NCI-H2196 (cell line): Measurements from ENCODE around the gene GALNT17.
"Not testable (repeated sequence)": the region's sequence is repeated elsewhere in the genome, so short reads cannot be mapped to it uniquely, and the experiment has no call there.

ENCODE experiments used
- DNase-seq: peaks from one replicate; lab custom pipeline; 2025; ENCODE audit not compliant: unreplicated experiment; lab: John Stamatoyannopoulos, UW

GALNT17 gene

DNA sequence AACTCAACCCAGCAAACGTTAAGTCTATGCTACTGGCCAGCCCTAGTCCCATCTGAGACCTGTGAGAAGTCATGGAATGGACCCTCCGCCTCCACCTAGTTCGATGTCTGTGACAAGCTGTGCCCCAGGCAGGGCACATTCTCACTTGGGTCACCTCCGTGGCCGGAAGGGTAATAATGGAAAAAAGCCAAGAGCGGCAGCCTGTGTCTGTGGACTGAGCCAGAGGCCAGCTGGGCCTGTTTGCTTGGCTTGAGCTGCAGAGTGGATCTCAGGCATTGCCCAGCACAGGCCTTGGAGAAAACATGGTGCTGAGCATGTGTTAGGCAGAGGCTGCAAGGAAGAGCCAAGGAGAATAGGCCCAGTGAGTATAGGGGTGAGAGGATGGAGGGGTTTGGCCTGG, 97.8 kb downstream of the GALNT17 start:
- DNase-seq = no peak

DNA sequence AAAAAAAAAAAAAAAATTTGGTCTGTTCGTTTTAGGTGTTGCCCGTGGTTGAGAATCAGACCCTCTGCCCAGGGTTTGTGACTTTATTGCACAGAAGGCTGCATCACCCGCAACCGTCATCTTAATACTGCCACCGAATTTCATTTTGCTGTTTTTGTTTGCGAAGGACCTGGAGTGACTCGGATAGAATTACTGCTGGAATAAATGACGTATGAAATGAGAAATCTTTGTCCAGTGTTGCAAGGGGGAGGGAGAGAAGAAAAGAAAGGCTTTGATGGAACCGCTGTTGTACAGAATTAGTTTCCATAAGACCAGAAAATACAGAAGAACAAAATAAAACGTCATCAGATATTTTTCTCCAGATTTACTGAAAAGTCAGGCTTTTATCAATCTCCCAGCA, 103.3 kb downstream of the GALNT17 start:
- DNase-seq = no peak

DNA sequence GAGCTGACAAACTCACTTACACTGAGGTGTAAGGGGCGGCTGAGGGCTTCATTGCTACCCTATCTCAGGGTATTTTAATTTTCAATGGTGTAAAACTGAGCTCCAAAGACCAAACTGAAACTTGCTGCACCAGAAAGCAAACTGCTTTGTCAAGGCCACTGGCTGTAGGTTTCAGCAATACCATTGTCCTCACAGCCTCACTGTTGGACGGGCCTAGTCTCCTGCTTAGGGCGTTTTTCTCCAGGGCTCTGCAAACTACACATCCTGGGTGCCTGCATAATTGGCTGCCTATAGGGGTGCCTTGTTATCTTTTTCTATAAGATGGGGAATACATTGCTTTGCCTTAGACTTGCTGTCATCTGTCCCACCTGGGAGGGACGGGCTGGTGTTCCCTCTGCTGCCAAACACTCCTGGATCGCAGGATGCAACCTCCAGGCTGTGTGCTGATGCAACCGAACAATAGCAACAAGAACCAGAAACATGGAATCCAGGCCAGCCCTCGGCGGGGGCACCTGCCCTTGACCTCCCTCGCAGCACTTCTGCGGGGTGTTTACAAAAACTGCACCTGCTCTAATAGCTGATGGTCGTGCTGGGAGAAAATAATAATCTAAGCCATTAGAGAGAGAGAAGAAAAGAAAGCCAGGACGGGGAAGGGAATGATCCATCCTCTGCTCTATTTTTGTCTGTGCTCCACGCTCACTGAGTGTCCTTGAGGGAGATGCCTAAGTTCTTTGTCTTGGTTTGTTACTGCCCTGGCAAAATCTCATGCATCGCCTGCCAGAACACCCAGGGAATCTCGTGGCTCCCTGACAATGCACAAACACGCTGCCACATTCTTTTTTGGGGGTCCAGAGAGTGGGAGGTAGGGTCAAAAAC, 104.5 kb downstream of the GALNT17 start:
- no peak for DNase-seq

DNA sequence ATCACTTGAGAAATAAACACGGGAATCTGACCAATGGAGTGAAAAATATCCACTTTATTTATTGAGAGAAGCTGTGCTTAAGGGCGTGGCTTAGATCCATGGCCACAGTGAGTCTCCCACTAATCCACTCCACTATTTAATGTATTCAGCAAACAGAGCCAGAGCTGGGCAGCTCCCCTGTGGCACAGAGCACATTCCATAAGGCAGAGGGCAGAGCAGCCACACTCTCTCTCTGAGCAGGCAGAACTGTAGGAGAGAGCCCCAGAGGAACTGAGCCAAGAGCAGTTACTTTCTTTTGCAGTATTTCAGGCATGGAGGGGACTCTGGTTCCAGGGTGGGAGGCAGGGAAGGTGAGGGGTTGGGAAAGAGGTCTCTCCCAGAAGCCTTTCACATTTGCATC, 106.0 kb downstream of the GALNT17 start:
- no peak for DNase-seq

DNA sequence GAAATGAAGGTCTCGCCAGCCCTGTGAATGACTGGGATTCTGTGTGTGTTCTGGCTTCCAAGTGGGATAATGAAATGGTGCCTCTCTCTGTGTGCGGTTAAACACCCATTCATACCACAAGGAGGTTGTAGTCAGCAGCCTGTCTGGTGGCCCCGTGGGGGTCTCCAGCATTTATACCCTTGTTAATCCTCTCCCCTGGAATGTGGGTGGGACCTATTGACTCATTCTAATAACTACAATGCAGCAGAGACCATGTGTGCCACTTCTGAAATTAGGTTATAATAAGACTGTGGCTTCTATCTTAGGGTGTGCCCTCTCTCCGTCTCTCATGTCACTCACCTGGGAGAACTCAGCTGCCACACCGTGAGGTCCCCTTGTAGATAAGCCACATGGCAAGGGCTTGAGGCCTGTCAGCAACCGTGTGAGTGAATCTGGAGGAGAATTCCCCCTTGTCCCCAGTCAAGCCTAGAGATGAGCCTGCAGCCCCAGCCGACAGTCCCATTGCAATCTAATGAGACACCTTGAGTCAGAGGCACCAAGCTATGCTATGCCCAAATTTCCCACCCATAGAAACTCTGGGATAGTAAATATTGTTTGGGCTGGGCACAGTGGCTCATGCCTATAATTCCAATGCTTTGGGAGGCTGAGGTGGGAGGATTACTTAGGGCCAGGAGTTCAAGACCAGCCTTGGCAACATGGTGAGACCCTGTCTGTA, 106.8 kb downstream of the GALNT17 start:
- no peak for DNase-seq

DNA sequence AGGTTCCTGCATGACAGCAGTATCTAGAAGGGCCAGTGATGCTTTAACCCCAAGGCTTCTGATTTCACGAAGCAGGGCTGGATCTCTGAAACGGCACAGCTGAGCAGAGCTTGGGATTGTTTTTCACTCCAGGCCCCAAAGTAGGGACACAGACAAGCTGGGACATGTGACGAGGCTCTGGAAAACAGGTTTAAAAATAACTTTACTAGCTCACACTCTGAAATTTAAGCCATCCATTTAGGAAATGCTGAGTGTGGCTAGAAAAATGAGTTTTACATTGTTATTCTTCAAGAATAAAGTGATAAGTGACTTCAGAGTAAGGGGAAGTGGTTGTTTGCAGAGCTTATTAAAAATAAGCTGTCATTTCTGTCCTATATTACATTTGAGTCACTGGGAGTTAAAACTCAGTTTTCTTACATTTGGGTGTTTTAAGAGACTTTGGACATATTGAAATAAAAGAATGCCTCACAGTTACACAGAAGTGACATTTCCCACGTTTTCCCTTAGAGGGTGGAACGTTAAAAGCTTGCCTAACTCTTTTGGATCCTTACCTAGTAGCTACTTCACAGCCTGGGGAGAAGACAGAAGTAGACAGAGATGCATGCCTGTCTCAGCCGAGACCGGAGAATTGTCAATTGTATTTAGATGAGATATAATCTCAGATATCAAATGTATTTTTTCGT, 107.8 kb downstream of the GALNT17 start:
- no peak for DNase-seq

DNA sequence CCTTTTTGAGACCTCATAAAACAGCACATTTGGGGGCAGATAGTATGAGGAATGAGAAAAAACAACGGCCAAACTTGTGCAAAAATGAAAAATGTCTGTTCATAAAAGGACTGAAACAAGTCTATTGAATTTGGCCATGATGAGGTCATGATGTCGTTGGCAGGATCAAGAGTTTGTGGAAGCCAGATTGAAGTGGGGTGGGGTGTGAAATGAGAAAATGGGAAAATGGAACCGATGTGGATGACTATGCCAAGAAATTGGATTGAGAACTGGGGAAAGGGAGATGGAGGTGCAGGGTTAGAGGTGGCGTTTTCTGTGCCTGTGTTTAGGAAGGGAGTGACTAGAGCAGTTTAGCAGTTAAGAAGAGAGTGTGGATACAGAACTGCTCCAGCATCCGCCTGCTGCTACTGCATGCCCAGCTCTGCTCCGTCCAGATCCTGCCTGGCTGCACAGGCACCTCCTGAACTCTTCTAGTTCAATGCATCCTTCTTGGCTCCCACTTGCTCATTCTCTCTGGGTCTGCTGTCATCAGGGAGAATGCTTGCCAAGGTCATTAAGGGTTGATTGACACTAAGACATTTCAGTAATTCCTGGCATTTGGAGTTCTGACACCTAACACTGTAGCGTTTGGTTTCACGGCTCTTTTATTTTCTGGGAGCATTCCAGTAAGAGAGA, 111.9 kb downstream of the GALNT17 start:
- DNase-seq = no peak

DNA sequence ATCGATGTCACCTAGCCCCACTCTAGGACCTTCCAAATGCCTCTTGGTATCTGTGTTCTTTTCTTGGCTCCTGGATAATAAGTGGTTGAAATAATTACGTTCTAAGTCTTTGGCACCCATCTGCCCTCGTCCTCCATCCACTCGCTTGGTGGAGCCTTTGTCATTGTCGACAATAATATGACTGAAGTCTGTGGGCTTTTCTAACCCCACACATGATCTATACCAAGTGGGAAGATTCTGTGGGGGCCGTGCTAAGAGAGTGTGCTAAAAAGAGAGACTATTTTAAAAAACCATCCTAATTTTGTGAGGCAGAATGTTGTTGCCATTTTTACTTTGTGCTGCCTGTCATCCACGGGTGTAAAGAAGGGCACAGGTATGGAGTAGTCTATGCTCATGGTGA, 113.1 kb downstream of the GALNT17 start:
- DNase-seq = no peak

DNA sequence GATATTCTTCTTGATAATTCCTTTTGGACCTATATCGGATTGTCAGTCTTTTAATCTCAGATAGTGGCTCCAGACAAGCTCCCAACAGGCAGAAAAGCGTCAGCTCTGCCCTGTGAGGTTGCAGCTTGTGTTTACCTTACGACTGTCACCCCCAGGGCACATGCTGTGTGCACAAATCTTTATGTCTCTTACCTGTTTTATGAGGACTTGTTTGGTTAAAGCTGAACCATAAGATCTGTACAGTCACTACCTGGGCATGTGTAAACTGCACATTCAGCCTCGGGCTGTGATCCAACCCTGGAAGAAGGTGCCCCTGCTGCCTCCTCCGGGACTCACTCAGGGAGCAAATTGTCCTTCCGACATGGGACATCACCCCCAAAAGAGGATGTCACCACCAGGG, 119.8 kb downstream of the GALNT17 start:
- DNase-seq = no peak

DNA sequence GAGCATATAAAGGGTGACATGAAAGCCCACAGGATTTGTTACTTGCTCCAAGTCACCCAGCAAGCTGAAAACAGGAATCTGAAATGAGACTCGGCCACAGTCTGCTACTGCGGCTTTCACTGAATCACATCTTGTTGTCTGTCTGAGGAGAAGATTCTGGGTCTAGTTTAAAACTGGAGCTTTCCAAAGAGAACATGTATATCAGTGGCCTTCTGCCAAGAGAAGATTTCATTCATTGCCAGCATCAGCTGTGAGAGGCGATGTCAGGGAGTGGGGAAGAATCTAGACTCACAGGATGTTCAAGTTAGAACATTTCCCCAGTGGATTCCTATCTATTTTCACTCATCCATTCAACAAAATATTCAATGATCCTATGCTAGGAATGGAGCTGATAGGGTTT, 122.8 kb downstream of the GALNT17 start:
- no peak for DNase-seq

DNA sequence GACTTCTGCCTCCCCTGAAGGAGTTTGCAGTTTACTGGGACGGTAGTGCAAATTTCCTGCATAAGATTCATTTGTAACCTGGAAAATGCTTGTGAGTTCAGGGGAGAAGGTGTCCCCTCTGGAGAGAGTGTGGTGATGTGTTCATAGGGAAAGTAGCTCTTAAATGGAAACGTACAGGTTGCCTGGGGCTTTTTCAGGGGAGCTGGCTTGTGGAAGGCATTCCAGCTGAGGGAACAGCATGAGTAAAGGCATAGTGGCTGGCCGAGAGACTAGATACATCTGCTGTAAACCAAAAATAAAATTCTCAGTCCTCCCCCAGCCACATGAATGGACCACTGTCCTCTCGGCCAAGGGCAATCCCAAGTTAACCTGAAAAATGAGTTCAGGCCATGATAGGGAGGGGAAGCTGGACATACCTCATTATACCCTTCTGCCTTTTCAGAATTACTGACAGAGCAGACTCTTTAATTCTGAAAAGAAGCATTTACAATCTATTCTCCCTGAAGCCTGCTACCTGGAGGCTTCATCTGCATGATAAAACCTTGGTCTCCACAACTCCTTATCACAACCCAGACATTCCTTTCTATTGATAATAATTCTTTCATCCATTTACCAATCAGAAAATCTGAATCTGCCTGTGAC, 123.7 kb downstream of the GALNT17 start:
- no peak for DNase-seq

DNA sequence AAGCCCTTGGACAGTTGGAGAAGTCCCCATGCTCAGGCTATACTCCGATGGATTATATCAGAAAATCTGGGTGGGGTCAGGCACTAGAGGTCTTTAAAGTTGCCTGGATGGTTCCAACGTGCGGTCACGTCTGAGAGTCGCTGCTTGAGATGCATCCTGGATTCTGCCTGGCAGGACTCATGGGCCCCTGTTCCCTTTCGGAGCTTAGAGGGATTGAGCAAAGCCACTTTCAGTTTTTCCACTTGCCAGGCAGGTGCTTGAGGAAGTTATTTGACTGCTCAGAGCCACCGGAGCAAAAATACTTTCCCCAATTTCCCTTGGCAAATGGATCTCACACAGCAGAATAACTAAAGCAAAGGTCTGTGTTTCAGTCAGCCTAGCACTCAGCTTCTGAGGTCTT, 129.1 kb downstream of the GALNT17 start:
- DNase-seq = no peak

DNA sequence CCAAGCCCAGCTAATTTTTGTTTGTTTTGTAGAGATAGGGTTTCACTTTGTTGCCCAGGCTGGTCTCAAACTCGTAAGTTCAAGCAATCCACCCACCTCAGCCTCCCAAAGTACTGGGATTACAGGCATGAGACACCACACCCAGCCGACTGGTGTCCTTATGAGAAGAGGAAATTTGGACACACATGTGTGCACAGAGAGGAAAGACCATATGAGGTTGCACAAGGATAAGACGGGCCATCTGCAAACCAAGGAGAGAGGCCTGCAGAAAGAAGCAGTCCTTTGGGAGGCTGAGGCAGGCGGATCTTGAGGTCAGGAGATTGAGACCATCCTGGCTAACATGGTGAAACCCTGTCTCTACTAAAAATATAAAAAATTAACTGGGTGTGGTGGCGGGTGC, 130.9 kb downstream of the GALNT17 start:
- DNase-seq = not testable (repeated sequence)

DNA sequence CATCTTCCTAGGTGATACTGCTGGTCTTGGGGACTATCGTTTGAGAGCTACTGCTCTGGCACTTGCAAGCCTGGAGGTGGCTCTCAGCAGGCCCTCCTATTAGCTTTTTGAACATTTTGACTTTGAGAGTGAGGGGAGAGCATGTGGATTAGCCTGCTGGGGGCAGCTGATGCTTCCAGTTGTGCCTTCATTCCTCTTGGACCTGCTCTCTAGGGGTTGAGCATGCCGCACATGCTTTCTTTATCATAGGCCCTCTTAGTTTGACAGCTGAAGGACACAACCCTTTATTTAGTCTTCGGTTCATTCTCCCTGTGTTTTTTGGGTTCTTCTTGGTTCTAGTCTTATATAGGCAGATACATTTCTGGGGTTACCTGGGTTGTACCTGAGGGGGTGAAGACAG, 132.1 kb downstream of the GALNT17 start:
- DNase-seq = no peak

DNA sequence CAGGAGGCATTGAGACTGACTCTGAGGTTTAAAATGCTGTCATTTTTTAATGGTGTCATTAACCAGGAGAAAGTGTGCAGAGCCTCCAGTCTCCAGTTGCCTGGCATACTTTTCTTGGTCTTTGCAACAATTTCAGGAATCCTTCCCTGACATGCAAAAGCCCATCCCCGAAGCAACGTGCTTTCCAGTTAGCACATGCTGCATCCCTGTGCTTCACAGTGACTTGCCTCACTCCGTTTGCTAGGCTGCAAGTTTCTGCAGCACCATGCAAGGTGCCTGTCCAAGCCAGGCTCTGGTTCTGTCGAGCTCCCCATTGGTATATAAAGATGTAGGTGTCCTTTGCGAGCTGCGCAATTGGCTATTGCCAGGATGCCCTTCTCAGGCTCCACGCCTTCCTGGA, 135.0 kb downstream of the GALNT17 start:
- DNase-seq = no peak

DNA sequence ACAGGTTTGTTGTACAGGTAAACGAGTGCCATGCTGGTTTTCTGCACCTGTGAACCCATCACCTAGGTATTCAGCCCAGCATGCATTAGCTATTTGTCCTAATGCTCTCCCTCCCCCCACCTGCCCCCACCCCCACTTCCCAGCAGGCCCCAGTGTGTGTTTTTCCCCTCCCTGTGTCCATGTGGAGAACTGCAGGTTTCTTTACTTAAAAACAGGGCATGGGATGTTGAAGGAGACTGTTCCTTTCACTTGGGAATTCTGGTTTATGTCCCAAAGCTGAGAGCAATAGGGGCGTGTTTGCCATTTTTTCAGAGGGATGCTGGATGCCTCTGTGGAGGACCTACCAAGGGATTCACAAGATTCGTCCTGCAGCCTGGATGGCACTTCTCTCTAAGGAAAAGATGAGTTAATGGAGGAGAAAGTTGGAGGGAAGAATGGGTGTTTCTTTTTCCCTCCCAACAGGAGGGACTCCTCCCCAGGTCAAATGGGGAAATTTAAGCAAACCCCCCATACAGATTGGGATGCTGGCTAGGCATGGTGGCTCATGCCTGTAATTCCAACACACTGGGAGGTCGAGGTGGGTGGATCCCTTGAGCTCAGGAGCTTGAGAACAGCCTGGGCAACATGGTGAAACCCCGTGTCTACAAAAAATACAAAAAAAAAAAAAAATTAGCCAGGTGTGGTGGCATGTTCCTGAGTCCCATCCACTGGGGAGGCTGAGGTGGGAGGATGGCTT, 136.0 kb downstream of the GALNT17 start:
- no peak for DNase-seq

DNA sequence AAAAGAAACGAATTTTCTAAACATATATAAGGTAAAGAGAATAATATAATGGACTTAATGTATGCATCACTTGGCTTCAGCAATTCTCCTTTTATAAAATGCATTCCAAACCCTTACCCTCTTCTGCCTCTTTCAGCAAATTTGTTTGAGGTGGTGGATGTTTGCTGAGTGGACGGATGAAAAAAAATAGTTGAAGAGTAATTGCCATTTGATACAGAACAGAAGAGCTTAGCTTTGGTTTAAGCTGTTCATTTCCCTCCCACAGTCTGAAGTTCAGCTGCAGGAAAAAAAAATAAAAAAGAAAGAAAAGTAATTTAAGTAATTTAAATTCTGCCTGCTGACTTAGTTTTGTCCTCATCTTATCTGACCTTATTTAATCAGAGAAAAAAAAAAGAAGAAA, 138.6 kb downstream of the GALNT17 start:
- no peak for DNase-seq

DNA sequence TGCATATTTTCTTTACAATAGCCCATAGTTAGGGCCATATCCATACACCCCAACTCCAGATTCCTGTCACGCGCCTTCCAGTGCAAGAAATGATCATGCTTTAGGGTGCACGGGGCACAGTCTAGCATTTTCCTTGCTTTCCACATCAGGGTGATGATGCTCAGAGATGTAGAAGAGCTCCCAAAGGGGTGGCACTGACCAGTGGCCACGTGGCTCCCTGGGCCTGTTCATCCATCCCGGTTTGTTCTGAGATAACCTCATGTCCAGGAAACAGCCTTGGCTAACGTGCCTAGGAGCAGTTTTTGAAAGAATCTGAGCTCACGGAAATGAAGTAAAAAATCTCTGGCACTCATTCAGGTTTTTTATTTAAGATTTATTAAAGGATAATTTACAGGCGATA, 139.3 kb downstream of the GALNT17 start:
- no peak for DNase-seq

DNA sequence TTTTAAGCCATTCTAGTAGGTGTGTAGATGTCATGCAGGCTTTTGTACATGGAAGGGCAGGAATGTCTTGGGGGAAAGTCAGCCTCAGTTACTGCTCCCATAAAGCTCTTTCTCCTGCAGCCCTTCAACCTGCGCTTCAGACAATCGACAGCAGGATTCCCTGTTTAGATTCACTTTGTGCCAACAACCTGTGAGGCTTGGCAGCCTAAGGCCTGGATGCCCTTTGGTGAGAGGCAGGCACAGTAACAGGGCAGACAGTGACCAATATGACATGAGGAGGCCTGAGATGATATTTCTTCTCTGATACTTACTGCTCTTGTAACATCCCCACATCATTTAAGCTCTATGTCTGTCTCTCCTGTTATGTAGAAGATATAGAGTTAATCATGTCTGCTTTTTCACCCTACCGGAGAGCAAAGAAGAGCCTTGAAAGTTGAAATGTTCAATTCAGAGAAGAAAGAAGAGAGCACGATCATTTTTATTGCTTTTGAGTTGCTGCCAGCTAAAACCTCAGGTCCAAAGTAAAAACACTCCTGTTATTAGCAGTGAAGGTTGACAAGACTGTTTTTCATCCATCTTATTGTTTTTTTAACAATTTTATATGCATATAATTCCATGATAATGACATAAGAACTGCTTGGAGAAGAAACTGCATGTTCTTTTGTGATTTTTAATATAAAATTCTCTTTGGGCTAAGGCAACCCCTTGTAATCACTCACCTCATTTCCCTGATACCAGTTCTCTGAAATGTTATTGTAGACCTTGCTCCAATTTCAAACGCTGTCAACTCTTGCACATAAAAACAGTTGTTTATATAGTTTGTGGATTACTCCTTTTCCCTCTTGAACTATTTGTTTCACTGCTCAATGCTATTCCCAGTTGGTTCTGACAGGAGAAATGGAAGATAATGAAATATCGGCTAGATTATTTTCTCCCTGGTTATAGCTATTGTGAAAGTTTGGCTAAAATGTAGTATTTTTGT, 140.9 kb downstream of the GALNT17 start:
- DNase-seq = no peak
